HepG2 (cell line): Measurements from ENCODE around the gene SRRM2. TPM values are rescaled to one million over a fixed set of nuclear protein-coding genes. Genes with fewer than 3 reads are reported as not detected.
A peak's percentile ranks its signal among the peaks of the same experiment; 100 is the strongest.

Experiments used
- AHDC1 ChIP-seq: sonication (generic); formaldehyde crosslinking; IDR thresholded peaks from 2 replicates; pipeline ENCODE4 v1.5.1; 2020; ENCODE audit warnings: mild to moderate bottlenecking, missing genetic modification reagents, borderline replicate concordance
- CREB3 ChIP-seq: sonication (generic); formaldehyde crosslinking; IDR thresholded peaks from 2 replicates; pipeline ENCODE4 v1.5.0; 2020; ENCODE audit warnings: missing genetic modification reagents
- HIC2 ChIP-seq: sonication (generic); formaldehyde crosslinking; IDR thresholded peaks from 2 replicates; pipeline ENCODE4 v1.9.0; 2022; ENCODE audit warnings: low read depth, missing genetic modification reagents
- MLLT10 ChIP-seq: sonication (generic); formaldehyde crosslinking; IDR thresholded peaks from 2 replicates; pipeline ENCODE4 v1.4.0; 2020; ENCODE audit warnings: missing genetic modification reagents
- PHF8 ChIP-seq: sonication (generic); formaldehyde crosslinking; IDR thresholded peaks from 2 replicates; pipeline ENCODE4 v1.5.0; 2020; ENCODE audit warnings: missing genetic modification reagents
- SCMH1 ChIP-seq: sonication (generic); formaldehyde crosslinking; IDR thresholded peaks from 2 replicates; pipeline ENCODE4 v1.9.0; 2021; ENCODE audit warnings: missing genetic modification reagents, mild to moderate bottlenecking, borderline replicate concordance
- SMAD3 ChIP-seq: sonication (generic); formaldehyde crosslinking; IDR thresholded peaks from 2 replicates; pipeline ENCODE4 v1.4.0; 2020; ENCODE audit warnings: missing genetic modification reagents
- ZBTB40 ChIP-seq, 2 experiments: fragments of 450-650 bp in 1 of 2; sonication (generic) in 1 of 2; formaldehyde crosslinking in 1 of 2; IDR thresholded peaks; 2 replicates each; pipeline versions ENCODE4 v1.6.1 to v1.8.0; 2016 to 2022; ENCODE audit warnings: antibody characterized with exemption in 1 of 2, mild to moderate bottlenecking in 1 of 2, missing genetic modification reagents in 1 of 2
- ZNF251 ChIP-seq: sonication (generic); formaldehyde crosslinking; IDR thresholded peaks from 2 replicates; pipeline ENCODE4 v1.9.0; 2021; ENCODE audit warnings: mild to moderate bottlenecking, missing genetic modification reagents
- polyA plus RNA-seq, 8 experiments: library from polyadenylated mRNA; depleted of rRNA in 3 of 8; stranded (reverse) in 7 of 8; unstranded in 1 of 8; fragments of >200 nt; fragmentation: Illumina TruSeq in 4 of 8; extraction: Trizol in 4 of 8; gene quantifications; 2 replicates each; pipeline versions ENCODE4 v1.2.1 to v1.2.3, GENCODE V29; 2011 to 2016; ENCODE audit warnings: low read depth in 4 of 8, missing spikeins in 1 of 8, mixed read lengths in 1 of 8; ENCODE audit not compliant: insufficient read depth in 1 of 8
- total RNA-seq, 5 experiments: library from RNA; depleted of rRNA; stranded (reverse); fragments of >200 nt; fragmentation: Illumina TruSeq; extraction: Trizol; gene quantifications; 2 replicates each; pipeline ENCODE4 v1.2.3, GENCODE V29; 2016; ENCODE audit warnings: low read depth in 1 of 5

The SRRM2 gene
- total and polyA plus RNA-seq, 2 of the 13 experiments (the other 11 are each of a cell fraction or from before 2014, with no cell fraction given) = 50.4 to 112 TPM

GRCh38 chr16:2720719-2721633 is 31.5 kb upstream of the SRRM2 start (continued):
- TF ChIP-seq SMAD3 (CRISPR knock-in tag) (0 out of 2 replicates have a peak, but pooled peaks have one; percentile 29), AHDC1 (CRISPR knock-in tag) (no peak), ZNF251 (CRISPR knock-in tag) (no peak), SCMH1 (CRISPR knock-in tag) (no peak), ZBTB40 (IDR thresholded peaks at IDR 0.05) (peak; percentile 87), ZBTB40 (CRISPR knock-in tag; IDR thresholded peaks at IDR 0.05) (peak; percentile 68; the same call in 1 of the 2 replicates), CREB3 (no peak), HIC2 (no peak), PHF8 (peak; percentile 86), MLLT10 (CRISPR knock-in tag) (no peak)
